ENCODE results near the gene SCN2B.

DNA sequence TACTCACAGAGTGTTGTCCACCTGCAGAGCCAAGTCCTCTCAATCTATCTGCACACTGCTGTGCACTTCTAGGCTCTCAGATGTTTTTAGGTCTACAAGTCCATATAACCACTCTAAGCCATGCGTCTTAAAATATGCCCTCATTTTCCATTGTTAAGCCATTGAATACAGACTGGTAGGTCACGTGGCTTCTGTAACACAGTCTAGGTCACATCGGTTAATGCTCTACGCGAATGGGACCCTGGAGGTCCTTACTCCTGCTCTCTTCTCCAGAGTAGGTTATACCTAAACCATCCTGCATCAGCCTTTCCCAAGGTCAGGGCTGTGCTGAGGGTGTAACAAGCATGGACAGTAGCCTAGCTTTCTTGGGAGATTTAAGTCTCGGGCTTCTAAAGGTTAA is 47.6 kb upstream of the SCN2B start:
- no peak for TF ChIP-seq POLR2AphosphoS5 (IDR thresholded peaks at IDR 0.05; ENCODE audit: low read depth, low read length)
- no peak for TF ChIP-seq POLR2A (IDR thresholded peaks at IDR 0.05; ENCODE audit: low read depth, low read length)
